Left hindlimb (tissue), 1 donor: ENCODE data around the gene STARD5.

Experiments
- DNase-seq: peaks from one replicate; pipeline ENCODE4 v3.0.0-alpha.2; 2018

STARD5 gene

DNA sequence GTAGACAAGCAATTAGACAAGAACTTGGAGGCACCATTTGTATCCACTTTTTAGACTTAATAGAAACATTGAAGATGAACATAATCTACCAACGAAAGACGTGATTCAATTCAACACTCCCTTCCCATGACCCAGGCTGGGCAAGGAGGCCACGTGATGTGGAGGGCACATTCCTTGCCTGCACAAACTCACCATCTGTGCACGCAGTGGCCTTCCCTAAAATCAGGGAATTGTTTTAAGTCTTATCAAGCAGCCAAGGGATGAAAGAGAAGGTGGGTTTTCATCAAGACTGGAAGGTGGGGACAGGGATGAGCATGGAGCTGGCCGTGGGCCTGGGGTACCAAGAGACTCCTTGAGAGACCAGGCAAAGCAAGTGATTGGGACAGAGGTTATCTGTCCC lies 13.5 kb downstream of the STARD5 start:
- no peak for DNase-seq

- DNase-seq = no peak
Observed at GRCh38 chr15:81309647-81310450, 14.1 kb downstream of the STARD5 start.

DNA sequence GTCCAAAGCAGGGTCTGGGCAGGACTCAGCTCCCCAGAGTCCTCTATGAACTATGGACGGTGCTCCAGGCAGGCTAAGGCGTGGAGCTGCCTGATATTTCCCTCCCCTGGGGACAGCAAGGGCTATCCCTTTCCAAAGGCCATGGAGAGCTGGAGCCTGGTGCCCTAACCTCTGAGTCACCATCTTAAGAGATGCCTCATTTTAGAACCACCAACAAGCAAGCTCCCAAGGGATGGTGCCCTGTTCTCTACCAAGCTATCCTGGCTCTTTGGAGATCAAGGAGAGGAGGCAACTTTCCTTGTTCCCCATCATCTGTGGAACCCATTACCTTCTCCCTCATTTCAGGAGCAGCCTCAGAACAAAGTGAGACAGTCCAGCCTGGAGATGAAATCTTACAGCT lies 15.7 kb downstream of the STARD5 start:
- DNase-seq = no peak

GRCh38 chr15:81304226-81304625 lies 19.7 kb downstream of the STARD5 start:
- DNase-seq = no peak

GRCh38 chr15:81303244-81304225 lies 20.4 kb downstream of the STARD5 start:
- DNase-seq = no peak

DNA sequence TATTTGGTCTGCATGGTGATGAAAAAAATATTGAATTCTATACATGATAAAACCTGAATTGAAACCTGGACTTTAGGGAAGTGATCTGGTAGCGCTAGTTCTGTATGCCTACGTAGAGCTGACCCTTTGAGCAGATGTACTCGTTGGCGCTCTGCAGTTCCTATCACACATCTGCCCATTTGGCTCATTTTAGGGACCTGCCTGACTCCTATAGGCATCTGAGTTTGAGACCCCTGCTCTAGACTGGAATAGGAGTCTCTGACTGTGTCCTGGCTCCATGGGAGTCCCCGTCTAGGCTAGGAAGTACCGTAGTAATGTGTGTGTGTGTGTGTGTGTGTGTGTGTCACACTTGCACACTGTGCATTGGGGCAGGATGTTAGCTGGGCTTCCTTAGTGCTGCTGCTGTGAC lies 21.2 kb downstream of the STARD5 start:
- no peak for DNase-seq

- DNase-seq = no peak
Observed at GRCh38 chr15:81301815-81302399, 22.0 kb downstream of the STARD5 start.

DNA sequence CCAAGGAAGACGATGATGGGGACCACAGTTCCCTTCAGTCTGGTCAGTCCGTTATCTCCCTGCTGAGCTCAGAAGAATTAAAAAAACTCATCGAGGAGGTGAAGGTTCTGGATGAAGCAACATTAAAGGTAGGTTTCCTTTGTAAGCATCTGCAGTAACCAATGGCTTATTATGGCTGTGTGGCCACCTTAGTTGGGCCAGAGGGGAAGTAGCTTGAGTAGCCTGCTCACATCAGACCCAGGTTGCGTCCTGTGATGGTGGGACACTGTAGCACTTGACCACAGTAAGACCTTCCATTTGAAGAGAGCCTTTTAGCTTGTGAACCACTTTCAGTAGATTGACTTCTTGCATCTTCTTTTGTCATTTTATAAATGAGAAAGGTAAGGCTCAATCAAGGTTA lies 22.6 kb downstream of the STARD5 start:
- no peak for DNase-seq

- DNase-seq = no peak
Observed at GRCh38 chr15:81299630-81300273, 24.2 kb downstream of the STARD5 start.

DNA sequence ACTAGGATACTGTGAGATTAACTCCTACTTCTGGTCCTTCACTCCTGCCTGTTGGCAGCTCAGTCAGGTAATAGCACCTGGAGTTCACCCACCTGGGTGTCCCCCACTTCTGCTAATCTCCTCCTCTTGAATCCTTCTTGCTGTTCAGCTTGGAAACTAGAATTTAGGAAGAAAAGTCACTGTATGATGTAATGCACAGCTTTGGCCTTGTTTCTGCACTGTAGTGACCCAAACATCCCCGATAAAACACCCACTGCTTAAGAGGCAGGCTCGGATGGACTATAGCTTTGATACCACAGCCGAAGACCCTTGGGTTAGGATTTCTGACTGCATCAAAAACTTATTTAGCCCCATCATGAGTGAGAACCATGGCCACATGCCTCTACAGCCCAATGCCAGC lies 24.8 kb downstream of the STARD5 start:
- DNase-seq = no peak

- DNase-seq = no peak
Observed at GRCh38 chr15:81298611-81299010, 25.3 kb downstream of the STARD5 start.

- DNase-seq = no peak
Observed at GRCh38 chr15:81297603-81298575, 26.1 kb downstream of the STARD5 start.

DNA sequence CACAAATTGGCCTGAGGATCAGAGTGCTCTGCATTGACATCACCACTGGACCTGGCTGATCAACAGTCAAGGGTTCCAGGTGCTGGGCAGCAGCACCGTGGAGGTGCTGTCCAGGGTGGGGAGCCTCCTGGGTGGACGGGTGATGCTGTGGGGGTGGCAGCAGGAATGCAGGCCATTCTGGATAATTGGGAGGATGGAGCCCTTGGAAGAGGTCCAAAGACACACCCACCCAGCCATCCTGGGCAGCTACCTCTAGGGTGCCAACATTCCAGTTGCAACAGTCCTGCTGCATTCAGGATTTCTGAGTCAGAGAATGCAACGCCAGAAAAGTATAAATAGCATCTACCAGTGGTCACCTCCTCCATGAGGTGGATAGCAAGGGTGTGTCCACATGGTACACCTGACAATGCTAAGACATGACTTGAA lies 26.8 kb downstream of the STARD5 start:
- no peak for DNase-seq

- no peak for DNase-seq
Observed at GRCh38 chr15:81296673-81297072, 27.3 kb downstream of the STARD5 start.

- no peak for DNase-seq
Observed at GRCh38 chr15:81296186-81296585, 27.8 kb downstream of the STARD5 start.

- DNase-seq = no peak
Observed at GRCh38 chr15:81295486-81296121, 28.3 kb downstream of the STARD5 start.

DNA sequence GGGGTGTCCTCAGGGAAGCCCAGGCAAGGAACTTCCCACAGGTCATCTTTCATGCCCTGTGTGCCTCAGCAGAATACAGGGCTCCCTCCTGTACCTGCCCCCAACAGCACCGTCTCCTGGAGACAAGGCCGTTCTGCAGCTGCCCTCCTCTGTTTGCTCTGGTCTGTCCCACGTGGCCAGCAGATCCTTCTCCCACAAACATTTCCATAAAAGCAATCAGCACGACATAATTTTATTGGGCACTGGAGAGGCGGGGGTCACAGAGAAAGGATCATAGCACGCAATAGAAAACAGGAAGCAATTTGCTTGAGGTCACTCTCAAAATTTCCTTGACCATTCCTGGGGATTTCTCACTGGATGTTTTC lies 29.4 kb downstream of the STARD5 start:
- DNase-seq = no peak

DNA sequence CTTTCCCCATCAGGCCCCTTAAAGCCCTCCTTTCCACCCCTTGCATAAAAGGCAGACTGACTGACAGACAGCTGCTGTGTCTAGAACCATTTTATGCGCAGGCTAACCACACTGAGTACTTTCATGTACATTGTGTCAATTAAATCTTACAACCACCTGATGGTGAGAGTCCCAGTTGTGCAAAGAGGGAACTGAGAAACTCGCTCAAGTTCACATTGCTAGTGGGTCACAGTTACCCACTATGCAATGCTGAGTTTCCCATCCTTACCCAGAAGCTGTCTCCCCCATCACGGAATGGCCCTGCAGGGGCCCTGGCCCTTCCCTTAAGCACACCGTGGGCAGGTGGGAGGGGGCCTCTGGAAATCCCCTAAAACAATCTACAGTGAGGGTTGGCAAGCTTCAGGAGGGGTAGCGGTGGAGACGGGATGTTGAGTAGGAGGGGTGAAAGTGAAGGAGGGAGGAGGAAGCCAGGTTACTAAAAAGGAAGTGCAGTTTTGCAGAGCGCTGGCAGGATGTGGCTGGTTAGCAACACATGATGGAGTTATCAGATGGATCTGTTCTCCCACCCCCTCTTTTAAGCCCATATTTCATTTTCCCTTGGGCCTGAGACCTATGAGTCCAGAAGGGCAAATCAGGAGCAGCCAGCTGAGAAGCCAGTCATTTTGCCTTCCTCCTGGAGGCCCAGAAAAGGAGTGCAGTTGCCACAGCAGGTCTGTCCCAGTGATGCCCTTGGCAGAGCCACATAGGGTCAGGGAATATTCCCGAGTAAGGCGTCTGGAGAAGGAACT lies 30.0 kb downstream of the STARD5 start:
- no peak for DNase-seq

DNA sequence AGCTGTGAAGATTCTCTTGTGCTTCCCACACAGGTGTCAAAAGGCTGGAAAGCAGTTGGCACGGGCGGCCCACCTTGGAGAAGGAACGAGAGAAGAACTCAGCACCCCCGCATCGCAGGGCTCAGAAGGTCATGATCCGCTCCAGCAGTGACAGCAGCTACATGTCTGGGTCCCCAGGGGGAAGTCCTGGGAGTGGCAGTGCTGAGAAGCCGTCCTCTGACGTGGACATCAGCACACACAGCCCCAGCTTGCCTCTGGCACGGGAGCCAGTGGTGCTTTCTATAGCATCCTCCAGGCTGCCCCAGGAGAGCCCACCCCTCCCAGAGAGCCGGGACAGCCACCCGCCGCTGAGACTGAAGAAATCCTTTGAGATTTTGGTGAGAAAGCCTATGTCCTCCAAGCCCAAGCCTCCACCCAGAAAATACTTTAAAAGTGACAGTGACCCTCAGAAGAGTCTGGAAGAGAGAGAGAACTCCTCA lies 31.4 kb downstream of the STARD5 start:
- no peak for DNase-seq

DNA sequence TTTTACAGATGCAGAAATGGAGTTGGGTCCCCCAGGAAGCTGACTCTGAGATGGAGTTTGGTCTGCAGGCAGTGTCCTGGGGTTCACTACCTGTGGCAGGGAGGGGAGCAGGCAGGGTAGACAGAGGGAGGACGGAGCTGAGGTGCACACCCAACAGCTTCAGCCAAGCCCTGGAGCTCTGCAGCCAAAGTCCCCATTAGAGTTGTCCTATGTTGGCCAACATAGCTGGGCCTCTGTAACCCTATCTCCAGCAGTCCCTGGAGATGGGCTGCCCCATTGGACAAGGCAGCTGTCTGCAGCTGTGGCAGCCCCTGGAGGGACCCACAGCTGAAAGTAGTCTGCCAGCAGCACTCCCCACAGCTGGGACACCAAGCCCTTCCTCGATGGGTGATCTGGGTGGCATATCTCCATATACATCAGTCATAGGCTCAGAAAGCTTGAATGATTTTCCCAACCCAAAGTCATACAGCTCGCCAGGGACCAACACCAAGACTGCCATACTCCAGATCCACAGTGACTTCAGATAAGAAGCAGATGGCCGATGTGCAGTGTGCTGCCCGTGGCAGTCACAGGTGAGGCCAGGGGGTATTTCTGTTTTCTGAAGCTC lies 31.9 kb downstream of the STARD5 start:
- DNase-seq = no peak
